GM18520 (cell line): ENCODE measurements around the gene SEZ6.

Experiments used
- ATAC-seq: cut with Tn5 transposase; IDR thresholded peaks from one replicate; pipeline ENCODE4 v1.9.1; 2021; ENCODE audit not compliant: unreplicated experiment

The SEZ6 gene

DNA sequence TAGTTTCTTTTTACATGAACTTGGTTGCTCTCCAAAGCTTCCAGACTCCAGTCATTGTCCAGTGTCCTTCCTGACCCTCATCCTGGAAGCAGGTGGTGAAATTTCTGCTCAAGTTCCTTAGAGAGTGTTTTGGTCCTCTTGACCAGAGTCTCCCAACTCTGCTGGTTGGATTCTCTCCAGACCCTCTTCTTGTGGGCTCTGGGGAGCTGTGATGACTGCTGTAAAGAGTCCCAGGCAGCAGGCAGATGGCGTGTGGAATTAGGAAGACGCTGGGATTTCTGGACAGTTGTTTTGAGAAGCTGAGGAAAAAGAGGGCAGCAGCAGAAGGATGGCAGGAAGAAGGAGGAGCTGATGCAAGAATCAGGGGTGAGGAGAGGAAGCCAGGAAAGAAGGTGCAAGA, 1.6 kb upstream of the SEZ6 start:
- ATAC-seq = no peak

GRCh38 chr17:29004081-29004692, 1.6 kb downstream of the SEZ6 start:
- no peak for ATAC-seq

- no peak for ATAC-seq
Measured at GRCh38 chr17:29003289-29003688, 2.5 kb downstream of the SEZ6 start.

- no peak for ATAC-seq
Measured at GRCh38 chr17:29002811-29003210, 3.0 kb downstream of the SEZ6 start.

GRCh38 chr17:29000973-29001372, 4.9 kb downstream of the SEZ6 start:
- ATAC-seq = no peak

GRCh38 chr17:28999206-28999605, 6.6 kb downstream of the SEZ6 start:
- ATAC-seq = no peak

- ATAC-seq = no peak
Measured at GRCh38 chr17:28997806-28998205, 8.0 kb downstream of the SEZ6 start.

DNA sequence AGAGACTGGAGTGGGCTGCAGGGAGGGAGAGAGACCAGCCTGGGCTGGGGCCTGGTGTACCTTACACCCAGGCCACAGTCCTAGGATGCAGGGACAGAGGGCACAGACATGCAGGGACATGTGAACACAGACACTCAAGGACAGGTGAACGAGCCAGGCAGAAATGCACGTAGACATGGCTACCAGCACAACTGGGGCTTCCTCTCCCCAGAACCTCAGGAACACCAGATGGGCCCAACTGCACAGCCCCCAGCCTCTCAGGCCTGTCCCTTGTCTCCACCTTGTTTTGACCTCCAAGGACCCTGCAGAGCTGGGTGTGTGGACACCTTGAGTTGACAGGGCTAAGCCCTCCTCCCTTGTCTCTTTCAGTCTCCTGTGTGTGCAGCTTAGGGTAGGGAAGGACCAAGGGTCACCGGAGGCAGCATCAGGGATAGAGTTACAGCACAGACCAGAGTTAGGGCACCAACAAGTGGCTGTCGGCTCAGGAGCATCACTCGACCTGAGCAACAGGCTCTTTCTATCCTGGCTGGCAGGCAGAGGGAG, 9.2 kb downstream of the SEZ6 start:
- no peak for ATAC-seq

DNA sequence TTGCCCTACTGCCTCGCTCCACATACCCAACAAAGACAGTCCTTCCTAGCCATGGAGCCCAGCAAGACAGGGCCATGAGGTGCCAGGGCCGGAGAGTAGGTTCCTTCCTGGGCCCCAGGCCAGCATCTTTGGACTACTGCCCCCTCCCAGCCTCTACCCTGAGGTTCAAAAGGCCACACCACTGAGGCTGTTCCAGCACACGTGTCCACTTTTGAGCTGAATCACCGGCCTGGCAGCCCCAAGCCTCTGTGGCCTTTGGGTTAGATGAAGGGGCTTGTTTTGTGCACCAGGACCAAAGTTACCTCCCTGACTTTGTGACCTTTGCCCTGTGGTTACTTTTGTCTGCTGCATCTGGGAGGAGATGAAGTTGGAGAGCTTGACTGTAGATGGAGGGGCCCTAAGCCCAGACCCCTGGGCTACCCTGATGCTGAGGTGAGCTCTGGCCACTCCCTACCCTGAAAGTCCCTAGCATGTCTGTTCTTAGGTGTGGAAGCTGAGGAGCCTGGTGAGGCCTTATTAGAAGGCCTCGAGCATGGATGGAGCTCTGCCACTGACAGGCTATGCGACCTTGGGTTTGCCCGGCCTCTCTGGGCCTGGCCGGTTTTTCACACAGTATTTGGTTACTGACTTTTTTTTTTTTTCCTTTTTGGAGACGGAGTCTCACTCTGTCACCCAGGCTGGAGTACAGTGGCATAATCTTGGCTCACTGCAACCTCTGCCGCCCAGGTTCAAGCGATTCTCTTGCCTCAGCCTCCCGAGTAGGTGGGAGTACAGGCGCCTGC, 12.0 kb downstream of the SEZ6 start:
- ATAC-seq = no peak

GRCh38 chr17:28992625-28993600, 12.9 kb downstream of the SEZ6 start:
- no peak for ATAC-seq

DNA sequence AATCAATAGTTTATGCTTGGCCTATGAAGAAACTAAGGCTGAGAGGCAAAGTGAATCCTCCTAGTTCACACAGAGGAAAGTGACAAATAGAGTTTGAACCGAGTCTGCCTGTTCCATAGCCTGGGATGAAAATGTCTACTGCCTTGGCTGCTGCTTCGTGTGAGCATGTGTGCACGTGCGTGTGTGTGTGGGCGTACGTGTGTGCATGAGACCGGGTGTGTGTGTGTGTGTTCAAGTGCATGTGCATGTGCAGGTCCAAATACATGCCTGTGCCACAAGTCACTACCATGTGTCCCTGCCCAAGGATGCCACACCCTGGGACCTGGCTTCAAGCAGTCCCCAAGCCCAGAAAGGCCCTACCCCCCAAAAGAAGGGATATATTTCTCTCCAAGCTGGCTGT, 13.6 kb downstream of the SEZ6 start:
- no peak for ATAC-seq

GRCh38 chr17:28991779-28992178, 14.1 kb downstream of the SEZ6 start:
- no peak for ATAC-seq

DNA sequence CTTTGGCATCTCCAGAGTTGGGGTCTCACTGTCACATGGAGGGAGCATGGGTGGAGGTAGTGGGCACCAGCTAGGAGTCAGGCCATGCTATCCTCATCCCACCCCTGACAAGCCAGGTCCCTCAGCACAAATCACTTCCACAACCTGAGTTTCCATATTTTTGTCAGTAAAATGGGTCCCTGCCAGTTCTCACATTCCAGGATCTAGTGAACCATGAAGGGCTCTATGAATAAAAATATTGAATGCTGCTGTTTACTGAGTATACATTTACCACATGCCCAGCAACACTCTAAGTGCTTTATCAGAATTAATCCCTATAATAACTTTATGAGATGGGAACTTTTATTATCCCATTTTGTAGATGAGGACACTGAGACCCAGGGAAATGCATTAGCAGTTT, 16.8 kb downstream of the SEZ6 start:
- ATAC-seq = no peak

DNA sequence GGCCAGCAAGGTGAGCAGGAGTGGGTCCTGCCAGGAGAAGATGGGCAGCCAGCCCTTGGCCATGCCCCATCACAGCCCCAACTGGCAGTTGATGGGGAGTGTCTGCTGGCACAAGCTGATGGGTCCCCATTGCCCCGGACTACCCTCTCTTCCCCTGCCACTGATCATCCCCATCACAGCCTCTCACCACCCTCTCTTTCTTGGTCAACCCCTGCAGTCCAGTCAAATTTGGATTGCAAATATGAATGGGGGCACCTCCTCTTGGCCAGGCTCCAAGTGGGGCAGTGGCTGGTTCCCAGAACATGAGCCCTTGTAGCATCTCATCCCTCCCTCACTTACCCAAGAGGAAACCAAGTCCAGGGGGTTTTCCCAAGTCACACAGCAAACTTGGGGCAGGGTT, 17.4 kb downstream of the SEZ6 start:
- ATAC-seq = no peak

GRCh38 chr17:28986714-28987655, 18.8 kb downstream of the SEZ6 start:
- ATAC-seq = no peak

DNA sequence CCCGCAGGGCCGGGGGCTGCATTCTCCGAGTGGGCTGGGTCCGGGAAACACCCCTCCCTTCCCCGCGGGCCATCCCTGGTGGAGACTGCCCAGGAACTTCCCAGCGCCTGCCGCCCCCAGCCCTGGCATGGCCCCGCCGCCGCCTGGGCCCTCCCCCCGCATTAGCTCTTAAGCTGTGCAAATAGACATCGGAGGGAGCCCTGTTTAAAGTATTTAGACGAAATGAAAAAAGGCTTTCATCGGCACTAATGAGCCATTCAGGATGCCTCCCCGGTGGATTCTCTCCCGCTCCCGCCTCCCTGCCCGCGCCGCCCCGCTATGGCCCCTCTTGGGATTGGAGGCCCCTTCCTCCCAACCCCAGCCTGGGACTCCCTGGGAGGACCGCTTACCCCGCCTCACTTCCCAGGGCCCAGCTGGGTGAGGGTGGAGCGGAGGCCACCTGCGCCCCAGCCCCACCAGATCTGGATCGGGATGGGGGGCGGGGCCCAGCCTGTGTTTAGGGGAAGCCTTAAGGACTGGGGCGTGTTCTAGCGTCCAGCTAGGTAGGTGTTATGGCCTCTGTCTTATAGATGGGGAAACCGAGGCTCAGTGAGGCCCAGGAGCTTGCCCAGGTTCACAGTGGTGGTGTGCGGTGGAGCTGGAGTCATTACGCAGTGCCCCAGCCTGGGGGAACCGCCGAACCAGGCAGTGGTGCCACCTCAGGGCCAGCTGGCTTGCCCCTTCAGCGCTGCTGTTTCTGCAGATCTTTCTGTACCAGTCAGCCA, 19.7 kb downstream of the SEZ6 start:
- ATAC-seq = no peak

DNA sequence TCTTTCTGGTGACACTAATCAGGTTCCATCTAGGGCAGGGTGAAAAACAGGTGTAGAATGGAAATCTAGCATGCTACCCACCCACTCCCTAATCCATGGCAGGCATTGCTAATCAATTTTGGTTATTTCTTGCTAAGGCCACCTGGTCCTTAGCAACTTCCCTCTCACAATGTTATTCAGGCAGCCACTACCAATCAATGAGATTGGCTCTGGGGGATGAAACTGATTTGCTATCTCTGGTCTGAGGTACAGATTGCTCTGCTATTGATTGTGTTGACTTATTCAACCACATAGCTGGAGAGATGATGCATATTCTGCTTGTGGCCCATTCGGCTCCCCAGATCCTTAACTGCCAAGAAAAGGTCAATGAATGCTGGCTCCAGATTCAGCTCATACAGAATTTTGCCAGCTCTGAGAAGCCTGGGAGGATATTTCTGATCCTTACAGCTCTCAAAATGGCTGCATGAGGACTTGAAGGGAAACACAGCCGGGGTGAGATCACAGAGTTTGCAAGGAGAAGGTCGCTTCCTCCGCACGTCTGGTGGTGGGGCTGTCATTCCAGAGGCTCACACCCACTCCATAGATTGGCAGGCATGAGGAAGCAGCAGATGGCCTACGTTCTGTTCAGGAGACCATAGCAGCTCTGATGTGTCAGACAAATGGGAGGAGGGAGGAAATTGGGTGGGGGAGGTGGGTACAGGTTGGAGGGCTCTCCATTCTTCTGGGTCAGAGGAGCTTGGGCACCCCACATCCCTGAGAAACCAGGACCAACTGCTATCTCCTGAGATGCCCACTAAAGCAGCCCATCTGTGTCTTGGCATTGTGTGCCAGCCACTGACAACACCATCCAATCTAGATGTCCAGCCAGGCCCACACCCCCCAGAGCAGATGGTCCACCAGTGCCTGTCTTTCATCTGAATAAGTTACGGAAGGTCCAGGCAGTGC, 22.3 kb downstream of the SEZ6 start:
- no peak for ATAC-seq

- no peak for ATAC-seq
Measured at GRCh38 chr17:28982131-28982793, 23.6 kb downstream of the SEZ6 start.
